GM12878 (cell line): ENCODE data around the gene HPS3. TPM values are rescaled to one million over a fixed set of nuclear protein-coding genes. Genes with fewer than 3 reads are reported as not detected.
A peak's percentile ranks its signal among the peaks of the same experiment; 100 is the strongest.

Source experiments
- BMI1 ChIP-seq: fragments of 450-650 bp; IDR thresholded peaks from 2 replicates; pipeline ENCODE4 v1.6.1; 2016; ENCODE audit warnings: mild to moderate bottlenecking, moderate library complexity, borderline replicate concordance
- FOS ChIP-seq: IDR thresholded peaks from 3 replicates; pipeline ENCODE4 v1.6.1; 2011; ENCODE audit warnings: borderline replicate concordance; ENCODE audit not compliant: insufficient read length; ENCODE audit errors: extremely low read depth
- HDGF ChIP-seq: fragments of 450-650 bp; IDR thresholded peaks from 2 replicates; pipeline ENCODE4 v1.6.1; 2016; ENCODE audit warnings: antibody characterized with exemption
- IRF4 ChIP-seq: IDR thresholded peaks from 2 replicates; pipeline ENCODE4 v1.6.1; 2011; ENCODE audit warnings: low read depth, low read length
- JUNB ChIP-seq: IDR thresholded peaks from 2 replicates; pipeline ENCODE4 v1.6.1; 2016; ENCODE audit warnings: antibody characterized with exemption, mild to moderate bottlenecking
- KDM1A ChIP-seq: fragments of 200-600 bp; sonication (generic); IDR thresholded peaks from 2 replicates; pipeline ENCODE4 v1.6.1; 2016; ENCODE audit warnings: borderline replicate concordance
- MAX ChIP-seq: IDR thresholded peaks from 2 replicates; pipeline ENCODE4 v1.6.1; 2012; ENCODE audit warnings: low read depth, low read length, improper control_type of control experiment
- MEF2A ChIP-seq: IDR thresholded peaks from 2 replicates; pipeline ENCODE4 v1.6.1; 2011; ENCODE audit warnings: low read depth, mild to moderate bottlenecking, low read length, moderate library complexity; ENCODE audit not compliant: insufficient read depth
- MEF2B ChIP-seq: fragments of 450-650 bp; IDR thresholded peaks from 2 replicates; pipeline ENCODE4 v1.6.1; 2018; ENCODE audit warnings: mild to moderate bottlenecking, moderate library complexity; ENCODE audit not compliant: partially characterized antibody, poor library complexity, severe bottlenecking
- NFYA ChIP-seq: IDR thresholded peaks from 2 replicates; pipeline ENCODE4 v1.6.1; 2011; ENCODE audit warnings: low read depth, mild to moderate bottlenecking, low read length, improper control_type of control experiment, borderline replicate concordance
- NR2C2 ChIP-seq: IDR thresholded peaks from 2 replicates; pipeline ENCODE4 v1.6.1; 2011; ENCODE audit warnings: borderline replicate concordance, low read depth; ENCODE audit not compliant: control insufficient read depth, insufficient read length
- NRF1 ChIP-seq: conservative IDR thresholded peaks from 2 replicates; pipeline ENCODE4 v1.6.1; 2011; ENCODE audit warnings: mild to moderate bottlenecking, low read depth, low read length, improper control_type of control experiment
- PML ChIP-seq: IDR thresholded peaks from 2 replicates; pipeline ENCODE4 v1.6.1; 2012; ENCODE audit warnings: low read length, inconsistent platforms
- POLR2A ChIP-seq: IDR thresholded peaks from 2 replicates; pipeline ENCODE4 v1.6.1; 2011; ENCODE audit warnings: low read depth, mild to moderate bottlenecking, low read length
- RFX5 ChIP-seq: IDR thresholded peaks from 2 replicates; pipeline ENCODE4 v1.6.1; 2011; ENCODE audit warnings: low read depth, low read length, improper control_type of control experiment
- SMAD5 ChIP-seq: IDR thresholded peaks from 2 replicates; pipeline ENCODE4 v1.6.1; 2016; ENCODE audit warnings: antibody characterized with exemption, low read depth
- TCF12 ChIP-seq: IDR thresholded peaks from 2 replicates; pipeline ENCODE4 v1.6.1; 2011; ENCODE audit warnings: low read depth, mild to moderate bottlenecking, low read length
- YBX1 ChIP-seq: fragments of 450-650 bp; IDR thresholded peaks from 2 replicates; pipeline ENCODE4 v1.6.1; 2016; ENCODE audit warnings: antibody characterized with exemption
- ZNF384 ChIP-seq: IDR thresholded peaks from 2 replicates; pipeline ENCODE4 v1.6.1; 2012; ENCODE audit warnings: low read depth, mild to moderate bottlenecking, low read length, improper control_type of control experiment, borderline replicate concordance
- ZNF687 ChIP-seq: fragments of 450-650 bp; IDR thresholded peaks from 2 replicates; pipeline ENCODE4 v1.6.1; 2017; ENCODE audit warnings: mild to moderate bottlenecking, moderate library complexity
- polyA plus RNA-seq, 11 experiments: library from polyadenylated mRNA; depleted of rRNA in 4 of 11; unstranded in 6 of 11; stranded (reverse) in 5 of 11; fragments of >200 nt; fragmentation: Nextera tagmentation in 4 of 11; fragmentation: Illumina TruSeq in 1 of 11; extraction: Ambion mirVana in 4 of 11; extraction: Trizol in 1 of 11; gene quantifications; 1 replicate in 1 of 11; 2 replicates in 10 of 11; pipeline versions ENCODE4 v1.2.1 to v1.2.3, GENCODE V29; 2011 to 2016; ENCODE audit warnings: inconsistent platforms in 2 of 11, missing spikeins in 2 of 11, low read depth in 1 of 11
- total RNA-seq, 4 experiments: library from RNA; depleted of rRNA in 3 of 4; stranded (reverse); fragments of >200 nt in 3 of 4; fragmentation: Illumina TruSeq in 1 of 4; extraction: Trizol in 1 of 4; gene quantifications; 2 replicates each; pipeline versions ENCODE4 v1.2.1 to v1.2.3, GENCODE V29; 2013 to 2021
- TF ChIP-seq, protein P1 (sequence below): IDR thresholded peaks from 2 replicates; pipeline ENCODE4 v1.6.1; 2012; ENCODE audit warnings: low read length, inconsistent platforms
- TF ChIP-seq, protein P2 (sequence below): fragments of 450-650 bp; IDR thresholded peaks from 2 replicates; pipeline ENCODE4 v1.6.1; 2017; ENCODE audit warnings: antibody characterized with exemption, mild to moderate bottlenecking, moderate library complexity
- TF ChIP-seq, protein P3 (sequence below): IDR thresholded peaks from 2 replicates; pipeline ENCODE4 v1.6.1; 2012; ENCODE audit warnings: low read depth, low read length, improper control_type of control experiment

The HPS3 gene
- total and polyA plus RNA-seq, 10 of the 15 experiments (the other 5 are each of a cell fraction or from before 2014, with no cell fraction given), result 2.7 to 26.5 (median 14.8) TPM

DNA sequence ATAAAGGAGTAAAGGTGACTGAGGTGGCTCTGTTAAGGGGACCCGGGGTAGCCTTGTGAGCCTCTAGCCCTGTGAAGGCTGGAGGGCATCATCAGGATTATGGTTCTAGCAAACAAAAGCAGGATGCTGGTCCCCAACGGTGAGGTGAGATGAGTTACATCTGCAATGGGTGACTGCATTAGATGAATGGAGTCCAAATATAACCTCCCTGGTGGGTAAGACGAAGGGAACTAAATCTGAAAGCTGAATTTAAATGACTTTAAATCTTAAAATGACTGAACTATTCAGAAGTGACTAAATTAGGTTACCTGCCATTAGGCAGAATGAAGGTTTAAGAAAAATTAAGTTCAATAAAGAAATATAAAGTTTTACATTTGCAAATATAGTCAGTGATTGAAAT is 38.5 kb upstream of the HPS3 start (continued):
- TF ChIP-seq ZNF687 (no peak), FOS (no peak), NRF1 (no peak), YBX1 (no peak), IRF4 (no peak), JUNB (peak; percentile 61), POLR2A (no peak), RFX5 (no peak), HDGF (no peak), NFYA (no peak), ZNF384 (no peak), BMI1 (no peak), MAX (no peak), MEF2B (peak; percentile 49), KDM1A (no peak), NR2C2 (no peak), MEF2A (peak; percentile 86), TCF12 (no peak), SMAD5 (no peak), PML (no peak)
- TF ChIP-seq, protein P1, sequence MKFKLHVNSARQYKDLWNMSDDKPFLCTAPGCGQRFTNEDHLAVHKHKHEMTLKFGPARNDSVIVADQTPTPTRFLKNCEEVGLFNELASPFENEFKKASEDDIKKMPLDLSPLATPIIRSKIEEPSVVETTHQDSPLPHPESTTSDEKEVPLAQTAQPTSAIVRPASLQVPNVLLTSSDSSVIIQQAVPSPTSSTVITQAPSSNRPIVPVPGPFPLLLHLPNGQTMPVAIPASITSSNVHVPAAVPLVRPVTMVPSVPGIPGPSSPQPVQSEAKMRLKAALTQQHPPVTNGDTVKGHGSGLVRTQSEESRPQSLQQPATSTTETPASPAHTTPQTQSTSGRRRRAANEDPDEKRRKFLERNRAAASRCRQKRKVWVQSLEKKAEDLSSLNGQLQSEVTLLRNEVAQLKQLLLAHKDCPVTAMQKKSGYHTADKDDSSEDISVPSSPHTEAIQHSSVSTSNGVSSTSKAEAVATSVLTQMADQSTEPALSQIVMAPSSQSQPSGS, result peak; percentile 30; the same call in 1 of the 2 replicates
- TF ChIP-seq, protein P2, sequence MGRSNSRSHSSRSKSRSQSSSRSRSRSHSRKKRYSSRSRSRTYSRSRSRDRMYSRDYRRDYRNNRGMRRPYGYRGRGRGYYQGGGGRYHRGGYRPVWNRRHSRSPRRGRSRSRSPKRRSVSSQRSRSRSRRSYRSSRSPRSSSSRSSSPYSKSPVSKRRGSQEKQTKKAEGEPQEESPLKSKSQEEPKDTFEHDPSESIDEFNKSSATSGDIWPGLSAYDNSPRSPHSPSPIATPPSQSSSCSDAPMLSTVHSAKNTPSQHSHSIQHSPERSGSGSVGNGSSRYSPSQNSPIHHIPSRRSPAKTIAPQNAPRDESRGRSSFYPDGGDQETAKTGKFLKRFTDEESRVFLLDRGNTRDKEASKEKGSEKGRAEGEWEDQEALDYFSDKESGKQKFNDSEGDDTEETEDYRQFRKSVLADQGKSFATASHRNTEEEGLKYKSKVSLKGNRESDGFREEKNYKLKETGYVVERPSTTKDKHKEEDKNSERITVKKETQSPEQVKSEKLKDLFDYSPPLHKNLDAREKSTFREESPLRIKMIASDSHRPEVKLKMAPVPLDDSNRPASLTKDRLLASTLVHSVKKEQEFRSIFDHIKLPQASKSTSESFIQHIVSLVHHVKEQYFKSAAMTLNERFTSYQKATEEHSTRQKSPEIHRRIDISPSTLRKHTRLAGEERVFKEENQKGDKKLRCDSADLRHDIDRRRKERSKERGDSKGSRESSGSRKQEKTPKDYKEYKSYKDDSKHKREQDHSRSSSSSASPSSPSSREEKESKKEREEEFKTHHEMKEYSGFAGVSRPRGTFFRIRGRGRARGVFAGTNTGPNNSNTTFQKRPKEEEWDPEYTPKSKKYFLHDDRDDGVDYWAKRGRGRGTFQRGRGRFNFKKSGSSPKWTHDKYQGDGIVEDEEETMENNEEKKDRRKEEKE, result no peak
- TF ChIP-seq, protein P3, sequence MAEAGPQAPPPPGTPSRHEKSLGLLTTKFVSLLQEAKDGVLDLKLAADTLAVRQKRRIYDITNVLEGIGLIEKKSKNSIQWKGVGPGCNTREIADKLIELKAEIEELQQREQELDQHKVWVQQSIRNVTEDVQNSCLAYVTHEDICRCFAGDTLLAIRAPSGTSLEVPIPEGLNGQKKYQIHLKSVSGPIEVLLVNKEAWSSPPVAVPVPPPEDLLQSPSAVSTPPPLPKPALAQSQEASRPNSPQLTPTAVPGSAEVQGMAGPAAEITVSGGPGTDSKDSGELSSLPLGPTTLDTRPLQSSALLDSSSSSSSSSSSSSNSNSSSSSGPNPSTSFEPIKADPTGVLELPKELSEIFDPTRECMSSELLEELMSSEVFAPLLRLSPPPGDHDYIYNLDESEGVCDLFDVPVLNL, result no peak
